ENCODE measurements around the gene CDH8.

Gene CDH8

DNA sequence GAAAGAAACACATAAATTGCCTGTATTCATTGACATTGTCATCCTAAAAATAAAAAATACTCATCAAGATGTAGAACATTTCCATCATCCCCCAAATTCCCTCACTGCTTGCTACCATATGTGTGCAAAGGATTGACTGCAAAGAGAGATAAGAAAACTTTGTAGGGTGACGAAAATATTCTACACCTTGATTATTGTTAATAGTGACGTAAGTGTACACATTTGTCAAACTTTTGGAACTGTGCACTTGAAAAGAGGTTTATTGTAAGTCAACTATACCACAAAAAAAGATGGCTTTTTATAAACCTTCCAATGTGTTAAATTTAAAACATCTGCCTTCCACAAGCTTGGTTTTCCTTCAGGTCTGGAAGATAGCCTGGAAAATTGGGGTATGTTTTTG is 359.5 kb downstream of the CDH8 start:
- no peak for DNase-seq (ENCODE audit: low read depth in 1 of 2, low spot score in 1 of 2)
- Histone ChIP-seq H3K4me3 (replicated peaks; ENCODE audit: insufficient read depth, low read length) (no peak overlapping the region), H3K27me3 (ENCODE audit: insufficient read depth, poor library complexity, severe bottlenecking) (no peaks in the 10 kb centered on the region), H3K27ac (replicated peaks) (no peak overlapping the region)
- TF ChIP-seq SPI1 (IDR thresholded peaks at IDR 0.05; ENCODE audit: borderline replicate concordance, low read depth) (no peak), POLR2AphosphoS5 (IDR thresholded peaks at IDR 0.05; ENCODE audit: low read depth) (no peak), GABPA (IDR thresholded peaks at IDR 0.05; ENCODE audit: low read depth) (no peak)
- TF ChIP-seq, protein P1, sequence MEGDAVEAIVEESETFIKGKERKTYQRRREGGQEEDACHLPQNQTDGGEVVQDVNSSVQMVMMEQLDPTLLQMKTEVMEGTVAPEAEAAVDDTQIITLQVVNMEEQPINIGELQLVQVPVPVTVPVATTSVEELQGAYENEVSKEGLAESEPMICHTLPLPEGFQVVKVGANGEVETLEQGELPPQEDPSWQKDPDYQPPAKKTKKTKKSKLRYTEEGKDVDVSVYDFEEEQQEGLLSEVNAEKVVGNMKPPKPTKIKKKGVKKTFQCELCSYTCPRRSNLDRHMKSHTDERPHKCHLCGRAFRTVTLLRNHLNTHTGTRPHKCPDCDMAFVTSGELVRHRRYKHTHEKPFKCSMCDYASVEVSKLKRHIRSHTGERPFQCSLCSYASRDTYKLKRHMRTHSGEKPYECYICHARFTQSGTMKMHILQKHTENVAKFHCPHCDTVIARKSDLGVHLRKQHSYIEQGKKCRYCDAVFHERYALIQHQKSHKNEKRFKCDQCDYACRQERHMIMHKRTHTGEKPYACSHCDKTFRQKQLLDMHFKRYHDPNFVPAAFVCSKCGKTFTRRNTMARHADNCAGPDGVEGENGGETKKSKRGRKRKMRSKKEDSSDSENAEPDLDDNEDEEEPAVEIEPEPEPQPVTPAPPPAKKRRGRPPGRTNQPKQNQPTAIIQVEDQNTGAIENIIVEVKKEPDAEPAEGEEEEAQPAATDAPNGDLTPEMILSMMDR (IDR thresholded peaks at IDR 0.05; ENCODE audit: insufficient read depth, low read length): no peak
- TF ChIP-seq, protein P2, sequence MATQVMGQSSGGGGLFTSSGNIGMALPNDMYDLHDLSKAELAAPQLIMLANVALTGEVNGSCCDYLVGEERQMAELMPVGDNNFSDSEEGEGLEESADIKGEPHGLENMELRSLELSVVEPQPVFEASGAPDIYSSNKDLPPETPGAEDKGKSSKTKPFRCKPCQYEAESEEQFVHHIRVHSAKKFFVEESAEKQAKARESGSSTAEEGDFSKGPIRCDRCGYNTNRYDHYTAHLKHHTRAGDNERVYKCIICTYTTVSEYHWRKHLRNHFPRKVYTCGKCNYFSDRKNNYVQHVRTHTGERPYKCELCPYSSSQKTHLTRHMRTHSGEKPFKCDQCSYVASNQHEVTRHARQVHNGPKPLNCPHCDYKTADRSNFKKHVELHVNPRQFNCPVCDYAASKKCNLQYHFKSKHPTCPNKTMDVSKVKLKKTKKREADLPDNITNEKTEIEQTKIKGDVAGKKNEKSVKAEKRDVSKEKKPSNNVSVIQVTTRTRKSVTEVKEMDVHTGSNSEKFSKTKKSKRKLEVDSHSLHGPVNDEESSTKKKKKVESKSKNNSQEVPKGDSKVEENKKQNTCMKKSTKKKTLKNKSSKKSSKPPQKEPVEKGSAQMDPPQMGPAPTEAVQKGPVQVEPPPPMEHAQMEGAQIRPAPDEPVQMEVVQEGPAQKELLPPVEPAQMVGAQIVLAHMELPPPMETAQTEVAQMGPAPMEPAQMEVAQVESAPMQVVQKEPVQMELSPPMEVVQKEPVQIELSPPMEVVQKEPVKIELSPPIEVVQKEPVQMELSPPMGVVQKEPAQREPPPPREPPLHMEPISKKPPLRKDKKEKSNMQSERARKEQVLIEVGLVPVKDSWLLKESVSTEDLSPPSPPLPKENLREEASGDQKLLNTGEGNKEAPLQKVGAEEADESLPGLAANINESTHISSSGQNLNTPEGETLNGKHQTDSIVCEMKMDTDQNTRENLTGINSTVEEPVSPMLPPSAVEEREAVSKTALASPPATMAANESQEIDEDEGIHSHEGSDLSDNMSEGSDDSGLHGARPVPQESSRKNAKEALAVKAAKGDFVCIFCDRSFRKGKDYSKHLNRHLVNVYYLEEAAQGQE (IDR thresholded peaks at IDR 0.05; ENCODE audit: insufficient replicate concordance, low read depth): no peak

DNA sequence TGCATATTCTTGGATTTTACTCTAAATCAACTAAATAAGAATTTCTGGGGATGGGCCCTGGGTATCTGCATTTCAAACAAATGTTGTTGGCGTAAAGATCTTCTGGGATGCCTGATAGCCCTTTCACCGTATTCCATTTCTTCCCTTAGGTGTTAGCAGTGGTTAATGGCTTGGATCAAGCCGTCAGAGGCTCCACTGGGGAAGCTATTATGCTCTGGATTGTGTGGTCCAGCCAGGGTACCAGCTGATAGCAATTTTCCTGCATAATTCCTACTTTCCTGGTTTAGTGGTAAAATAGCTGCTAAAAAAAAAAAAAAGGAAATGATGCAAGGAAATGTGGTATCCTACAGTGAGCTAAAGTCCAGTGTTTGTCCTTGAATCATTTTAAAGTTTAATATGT is 365.1 kb downstream of the CDH8 start:
- Histone ChIP-seq H3K27ac (replicated peaks) (no peak overlapping the region), H3K27me3 (ENCODE audit: insufficient read depth, poor library complexity, severe bottlenecking) (no peaks in the 10 kb centered on the region), H3K4me3 (replicated peaks; ENCODE audit: insufficient read depth, low read length) (no peak overlapping the region)
- no peak for TF ChIP-seq SPI1 (IDR thresholded peaks at IDR 0.05; ENCODE audit: borderline replicate concordance, low read depth)
- no peak for TF ChIP-seq POLR2AphosphoS5 (IDR thresholded peaks at IDR 0.05; ENCODE audit: low read depth)
- TF ChIP-seq, protein P2 (IDR thresholded peaks at IDR 0.05; ENCODE audit: insufficient replicate concordance, low read depth): no peak
- TF ChIP-seq GABPA (IDR thresholded peaks at IDR 0.05; ENCODE audit: low read depth): no peak
- TF ChIP-seq, protein P1 (IDR thresholded peaks at IDR 0.05; ENCODE audit: insufficient read depth, low read length): no peak
- no peak for DNase-seq (ENCODE audit: low read depth in 1 of 2, low spot score in 1 of 2)

DNA sequence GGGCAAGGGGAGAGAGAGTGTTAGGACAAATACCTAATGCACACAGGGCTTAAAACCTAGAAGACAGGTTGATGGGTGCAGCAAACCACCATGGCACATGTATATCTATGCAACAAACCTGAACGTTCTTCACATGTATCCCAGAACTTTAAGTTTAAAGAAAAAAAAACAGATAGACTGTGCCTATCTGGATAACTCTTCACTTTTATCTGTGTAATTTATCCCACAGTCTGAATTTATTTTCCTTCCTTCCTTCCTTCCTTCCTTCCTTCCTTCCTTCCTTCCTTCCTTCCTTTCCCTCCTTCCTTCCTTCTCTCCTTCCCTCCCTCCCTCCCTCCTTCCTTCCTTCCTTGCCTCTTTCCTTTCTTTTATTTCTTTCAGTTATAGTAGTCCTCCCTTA is 370.7 kb downstream of the CDH8 start:
- no peak overlapping the region for H3K27ac ChIP-seq (replicated peaks)

More for the DNA sequence above, 370.7 kb downstream of the CDH8 start:
- TF ChIP-seq SPI1 (IDR thresholded peaks at IDR 0.05; ENCODE audit: borderline replicate concordance, low read depth) (no peak), GABPA (IDR thresholded peaks at IDR 0.05; ENCODE audit: low read depth) (no peak), POLR2AphosphoS5 (IDR thresholded peaks at IDR 0.05; ENCODE audit: low read depth) (no peak)
- TF ChIP-seq, protein P1 (IDR thresholded peaks at IDR 0.05; ENCODE audit: insufficient read depth, low read length): no peak
- TF ChIP-seq, protein P2 (IDR thresholded peaks at IDR 0.05; ENCODE audit: insufficient replicate concordance, low read depth): no peak
- H3K27me3 ChIP-seq (ENCODE audit: insufficient read depth, poor library complexity, severe bottlenecking): no peaks in the 10 kb centered on the region
- no peak overlapping the region for H3K4me3 ChIP-seq (replicated peaks; ENCODE audit: insufficient read depth, low read length)
- DNase-seq (ENCODE audit: low read depth in 1 of 2, low spot score in 1 of 2): no peak

Data from HL-60 (cell line).